Measurements from ENCODE around the gene KLHL30.

The KLHL30 gene

DNA sequence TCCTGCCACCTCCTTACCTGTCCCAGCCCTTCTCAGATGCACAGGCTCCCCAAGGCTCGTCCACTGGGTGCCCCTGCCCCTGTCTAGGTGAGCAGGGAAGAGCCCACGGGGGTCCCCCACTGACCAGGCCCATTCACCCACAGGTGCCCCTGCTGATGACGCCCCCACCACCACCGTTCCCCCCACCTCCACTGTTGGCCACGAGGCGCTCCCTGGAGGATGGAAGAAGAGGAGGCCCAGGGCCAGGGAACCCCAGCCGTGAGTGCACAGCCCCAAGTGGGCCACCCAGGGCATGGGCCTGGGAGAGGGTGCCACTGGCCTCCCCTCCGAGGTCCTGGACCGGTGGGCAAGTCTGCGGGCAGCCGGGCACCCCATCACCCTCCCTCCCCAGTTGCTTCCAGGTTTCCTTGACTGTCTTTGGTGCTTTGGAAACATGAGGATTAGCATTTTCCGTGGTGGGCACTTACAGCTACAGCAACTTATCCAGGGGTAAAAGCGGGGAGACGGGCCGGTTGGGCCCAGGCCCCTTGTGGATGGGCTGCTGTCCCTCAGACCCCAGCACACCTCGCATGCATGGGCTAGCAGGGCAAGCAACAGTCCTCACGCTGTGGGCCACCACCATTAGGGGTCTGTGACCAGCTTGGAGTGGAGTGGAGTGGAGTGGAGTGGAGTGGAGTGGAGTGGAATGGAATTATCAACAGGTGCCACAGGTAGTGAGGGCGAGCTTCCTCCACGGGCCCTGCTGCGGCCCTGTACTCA is 13.2 kb upstream of the KLHL30 start:
- no peak for ATAC-seq
- no peak for TF ChIP-seq SNAI2 (CRISPR knock-in tag; IDR thresholded peaks at IDR 0.05)
- TF ChIP-seq, protein P1, sequence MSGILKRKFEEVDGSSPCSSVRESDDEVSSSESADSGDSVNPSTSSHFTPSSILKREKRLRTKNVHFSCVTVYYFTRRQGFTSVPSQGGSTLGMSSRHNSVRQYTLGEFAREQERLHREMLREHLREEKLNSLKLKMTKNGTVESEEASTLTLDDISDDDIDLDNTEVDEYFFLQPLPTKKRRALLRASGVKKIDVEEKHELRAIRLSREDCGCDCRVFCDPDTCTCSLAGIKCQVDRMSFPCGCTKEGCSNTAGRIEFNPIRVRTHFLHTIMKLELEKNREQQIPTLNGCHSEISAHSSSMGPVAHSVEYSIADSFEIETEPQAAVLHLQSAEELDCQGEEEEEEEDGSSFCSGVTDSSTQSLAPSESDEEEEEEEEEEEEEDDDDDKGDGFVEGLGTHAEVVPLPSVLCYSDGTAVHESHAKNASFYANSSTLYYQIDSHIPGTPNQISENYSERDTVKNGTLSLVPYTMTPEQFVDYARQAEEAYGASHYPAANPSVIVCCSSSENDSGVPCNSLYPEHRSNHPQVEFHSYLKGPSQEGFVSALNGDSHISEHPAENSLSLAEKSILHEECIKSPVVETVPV (CRISPR knock-in tag; IDR thresholded peaks at IDR 0.05), result no peak
- TF ChIP-seq BACH2 (CRISPR knock-in tag; IDR thresholded peaks at IDR 0.05; ENCODE audit: borderline replicate concordance), result no peak
- no peak for TF ChIP-seq GLIS3 (CRISPR knock-in tag; IDR thresholded peaks at IDR 0.05)
- TF ChIP-seq RARB (CRISPR knock-in tag; IDR thresholded peaks at IDR 0.05), result no peak
- TF ChIP-seq, protein P2, sequence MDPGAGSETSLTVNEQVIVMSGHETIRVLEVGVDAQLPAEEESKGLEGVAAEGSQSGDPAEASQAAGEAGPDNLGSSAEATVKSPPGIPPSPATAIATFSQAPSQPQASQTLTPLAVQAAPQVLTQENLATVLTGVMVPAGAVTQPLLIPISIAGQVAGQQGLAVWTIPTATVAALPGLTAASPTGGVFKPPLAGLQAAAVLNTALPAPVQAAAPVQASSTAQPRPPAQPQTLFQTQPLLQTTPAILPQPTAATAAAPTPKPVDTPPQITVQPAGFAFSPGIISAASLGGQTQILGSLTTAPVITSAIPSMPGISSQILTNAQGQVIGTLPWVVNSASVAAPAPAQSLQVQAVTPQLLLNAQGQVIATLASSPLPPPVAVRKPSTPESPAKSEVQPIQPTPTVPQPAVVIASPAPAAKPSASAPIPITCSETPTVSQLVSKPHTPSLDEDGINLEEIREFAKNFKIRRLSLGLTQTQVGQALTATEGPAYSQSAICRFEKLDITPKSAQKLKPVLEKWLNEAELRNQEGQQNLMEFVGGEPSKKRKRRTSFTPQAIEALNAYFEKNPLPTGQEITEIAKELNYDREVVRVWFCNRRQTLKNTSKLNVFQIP (CRISPR knock-in tag; IDR thresholded peaks at IDR 0.05; ENCODE audit: borderline replicate concordance, low read depth), result no peak
- TF ChIP-seq CSDC2 (CRISPR knock-in tag; IDR thresholded peaks at IDR 0.05), result no peak
- TF ChIP-seq TCF4 (CRISPR knock-in tag; IDR thresholded peaks at IDR 0.05; ENCODE audit: borderline replicate concordance), result no peak
- TF ChIP-seq OSR1 (CRISPR knock-in tag; IDR thresholded peaks at IDR 0.05), result no peak
- no peak for TF ChIP-seq ZNF565 (CRISPR knock-in tag; conservative IDR thresholded peaks at IDR 0.05; ENCODE audit: low read depth)
- no peak for TF ChIP-seq ZC3H10 (CRISPR knock-in tag; IDR thresholded peaks at IDR 0.05)
- TF ChIP-seq PPARA (CRISPR knock-in tag; IDR thresholded peaks at IDR 0.05; ENCODE audit: borderline replicate concordance), result no peak
- no peak for TF ChIP-seq ESRRG (CRISPR knock-in tag; IDR thresholded peaks at IDR 0.05)
- no peak for TF ChIP-seq ZFP30 (CRISPR knock-in tag; IDR thresholded peaks at IDR 0.05)
- no peak for TF ChIP-seq ARNTL (CRISPR knock-in tag; IDR thresholded peaks at IDR 0.05; ENCODE audit: borderline replicate concordance, low read depth)
- TF ChIP-seq, protein P3, sequence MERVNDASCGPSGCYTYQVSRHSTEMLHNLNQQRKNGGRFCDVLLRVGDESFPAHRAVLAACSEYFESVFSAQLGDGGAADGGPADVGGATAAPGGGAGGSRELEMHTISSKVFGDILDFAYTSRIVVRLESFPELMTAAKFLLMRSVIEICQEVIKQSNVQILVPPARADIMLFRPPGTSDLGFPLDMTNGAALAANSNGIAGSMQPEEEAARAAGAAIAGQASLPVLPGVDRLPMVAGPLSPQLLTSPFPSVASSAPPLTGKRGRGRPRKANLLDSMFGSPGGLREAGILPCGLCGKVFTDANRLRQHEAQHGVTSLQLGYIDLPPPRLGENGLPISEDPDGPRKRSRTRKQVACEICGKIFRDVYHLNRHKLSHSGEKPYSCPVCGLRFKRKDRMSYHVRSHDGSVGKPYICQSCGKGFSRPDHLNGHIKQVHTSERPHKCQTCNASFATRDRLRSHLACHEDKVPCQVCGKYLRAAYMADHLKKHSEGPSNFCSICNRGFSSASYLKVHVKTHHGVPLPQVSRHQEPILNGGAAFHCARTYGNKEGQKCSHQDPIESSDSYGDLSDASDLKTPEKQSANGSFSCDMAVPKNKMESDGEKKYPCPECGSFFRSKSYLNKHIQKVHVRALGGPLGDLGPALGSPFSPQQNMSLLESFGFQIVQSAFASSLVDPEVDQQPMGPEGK (CRISPR knock-in tag; IDR thresholded peaks at IDR 0.05; ENCODE audit: borderline replicate concordance), result no peak
- TF ChIP-seq, protein P4, sequence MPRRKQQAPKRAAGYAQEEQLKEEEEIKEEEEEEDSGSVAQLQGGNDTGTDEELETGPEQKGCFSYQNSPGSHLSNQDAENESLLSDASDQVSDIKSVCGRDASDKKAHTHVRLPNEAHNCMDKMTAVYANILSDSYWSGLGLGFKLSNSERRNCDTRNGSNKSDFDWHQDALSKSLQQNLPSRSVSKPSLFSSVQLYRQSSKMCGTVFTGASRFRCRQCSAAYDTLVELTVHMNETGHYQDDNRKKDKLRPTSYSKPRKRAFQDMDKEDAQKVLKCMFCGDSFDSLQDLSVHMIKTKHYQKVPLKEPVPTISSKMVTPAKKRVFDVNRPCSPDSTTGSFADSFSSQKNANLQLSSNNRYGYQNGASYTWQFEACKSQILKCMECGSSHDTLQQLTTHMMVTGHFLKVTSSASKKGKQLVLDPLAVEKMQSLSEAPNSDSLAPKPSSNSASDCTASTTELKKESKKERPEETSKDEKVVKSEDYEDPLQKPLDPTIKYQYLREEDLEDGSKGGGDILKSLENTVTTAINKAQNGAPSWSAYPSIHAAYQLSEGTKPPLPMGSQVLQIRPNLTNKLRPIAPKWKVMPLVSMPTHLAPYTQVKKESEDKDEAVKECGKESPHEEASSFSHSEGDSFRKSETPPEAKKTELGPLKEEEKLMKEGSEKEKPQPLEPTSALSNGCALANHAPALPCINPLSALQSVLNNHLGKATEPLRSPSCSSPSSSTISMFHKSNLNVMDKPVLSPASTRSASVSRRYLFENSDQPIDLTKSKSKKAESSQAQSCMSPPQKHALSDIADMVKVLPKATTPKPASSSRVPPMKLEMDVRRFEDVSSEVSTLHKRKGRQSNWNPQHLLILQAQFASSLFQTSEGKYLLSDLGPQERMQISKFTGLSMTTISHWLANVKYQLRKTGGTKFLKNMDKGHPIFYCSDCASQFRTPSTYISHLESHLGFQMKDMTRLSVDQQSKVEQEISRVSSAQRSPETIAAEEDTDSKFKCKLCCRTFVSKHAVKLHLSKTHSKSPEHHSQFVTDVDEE (CRISPR knock-in tag; IDR thresholded peaks at IDR 0.05), result no peak
- TF ChIP-seq ZFP3 (CRISPR knock-in tag; IDR thresholded peaks at IDR 0.05), result no peak

DNA sequence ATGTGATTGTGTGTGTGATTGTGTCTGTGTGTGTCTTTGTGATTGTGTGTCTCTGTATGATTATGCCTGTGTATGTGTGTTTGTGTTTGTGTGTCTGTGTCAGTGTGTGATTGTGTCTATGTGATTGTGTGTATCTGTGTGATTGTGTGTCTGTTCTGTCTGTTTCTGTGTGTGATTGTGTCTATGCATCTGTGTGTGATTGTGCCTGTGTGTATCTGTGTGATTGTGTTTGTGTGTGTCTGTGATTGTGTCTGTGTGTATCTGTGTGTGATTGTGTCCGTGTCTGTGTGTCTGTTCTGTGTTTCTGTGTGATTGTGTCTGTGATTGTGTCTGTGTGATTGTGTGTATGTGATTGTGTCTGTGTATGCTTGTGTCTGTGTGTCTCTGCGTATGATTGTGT is 12.1 kb upstream of the KLHL30 start:
- ATAC-seq, result no peak
- no peak for TF ChIP-seq RARB (CRISPR knock-in tag; IDR thresholded peaks at IDR 0.05)
- no peak for TF ChIP-seq ARNTL (CRISPR knock-in tag; IDR thresholded peaks at IDR 0.05; ENCODE audit: borderline replicate concordance, low read depth)
- TF ChIP-seq ESRRG (CRISPR knock-in tag; IDR thresholded peaks at IDR 0.05), result no peak
- no peak for TF ChIP-seq OSR1 (CRISPR knock-in tag; IDR thresholded peaks at IDR 0.05)
- no peak for TF ChIP-seq ZFP30 (CRISPR knock-in tag; IDR thresholded peaks at IDR 0.05)
- TF ChIP-seq ZNF565 (CRISPR knock-in tag; conservative IDR thresholded peaks at IDR 0.05; ENCODE audit: low read depth), result no peak
- TF ChIP-seq TOX (CRISPR knock-in tag; IDR thresholded peaks at IDR 0.05; ENCODE audit: borderline replicate concordance), result no peak
- TF ChIP-seq PPARA (CRISPR knock-in tag; IDR thresholded peaks at IDR 0.05; ENCODE audit: borderline replicate concordance), result no peak
- no peak for TF ChIP-seq ZFP3 (CRISPR knock-in tag; IDR thresholded peaks at IDR 0.05)
- no peak for TF ChIP-seq BACH2 (CRISPR knock-in tag; IDR thresholded peaks at IDR 0.05; ENCODE audit: borderline replicate concordance)

DNA sequence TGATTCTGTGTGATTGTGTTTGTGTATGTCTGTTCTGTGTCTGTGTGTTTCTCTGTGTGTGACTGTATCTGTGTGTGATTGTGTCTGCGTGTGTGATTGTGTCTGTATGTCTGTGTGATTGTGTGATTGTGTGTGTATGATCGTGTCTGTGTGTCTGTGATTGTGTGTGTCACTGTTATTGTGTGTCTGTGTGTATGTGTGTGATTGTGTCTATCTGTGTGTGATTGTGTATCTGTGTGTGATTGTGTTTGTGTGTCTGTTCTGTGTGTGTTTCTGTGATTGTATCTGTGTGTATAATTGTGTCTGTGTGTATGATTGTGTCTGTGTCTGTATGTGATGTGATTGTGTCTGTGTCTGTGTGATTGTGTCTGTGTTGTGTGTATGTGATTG is 11.7 kb upstream of the KLHL30 start:
- no peak for ATAC-seq
- no peak for TF ChIP-seq GLIS3 (CRISPR knock-in tag; IDR thresholded peaks at IDR 0.05)
- TF ChIP-seq, protein P5, sequence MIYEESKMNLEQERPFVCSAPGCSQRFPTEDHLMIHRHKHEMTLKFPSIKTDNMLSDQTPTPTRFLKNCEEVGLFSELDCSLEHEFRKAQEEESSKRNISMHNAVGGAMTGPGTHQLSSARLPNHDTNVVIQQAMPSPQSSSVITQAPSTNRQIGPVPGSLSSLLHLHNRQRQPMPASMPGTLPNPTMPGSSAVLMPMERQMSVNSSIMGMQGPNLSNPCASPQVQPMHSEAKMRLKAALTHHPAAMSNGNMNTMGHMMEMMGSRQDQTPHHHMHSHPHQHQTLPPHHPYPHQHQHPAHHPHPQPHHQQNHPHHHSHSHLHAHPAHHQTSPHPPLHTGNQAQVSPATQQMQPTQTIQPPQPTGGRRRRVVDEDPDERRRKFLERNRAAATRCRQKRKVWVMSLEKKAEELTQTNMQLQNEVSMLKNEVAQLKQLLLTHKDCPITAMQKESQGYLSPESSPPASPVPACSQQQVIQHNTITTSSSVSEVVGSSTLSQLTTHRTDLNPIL (CRISPR knock-in tag; IDR thresholded peaks at IDR 0.05; ENCODE audit: low read depth), result no peak
- no peak for TF ChIP-seq TOX (CRISPR knock-in tag; IDR thresholded peaks at IDR 0.05; ENCODE audit: borderline replicate concordance)
- no peak for TF ChIP-seq SNAI2 (CRISPR knock-in tag; IDR thresholded peaks at IDR 0.05)
- TF ChIP-seq ARNTL (CRISPR knock-in tag; IDR thresholded peaks at IDR 0.05; ENCODE audit: borderline replicate concordance, low read depth), result no peak
- no peak for TF ChIP-seq PPARA (CRISPR knock-in tag; IDR thresholded peaks at IDR 0.05; ENCODE audit: borderline replicate concordance)
- TF ChIP-seq, protein P2 (CRISPR knock-in tag; IDR thresholded peaks at IDR 0.05; ENCODE audit: borderline replicate concordance, low read depth), result no peak
- TF ChIP-seq ZFP30 (CRISPR knock-in tag; IDR thresholded peaks at IDR 0.05), result no peak
- no peak for TF ChIP-seq TCF4 (CRISPR knock-in tag; IDR thresholded peaks at IDR 0.05; ENCODE audit: borderline replicate concordance)
- TF ChIP-seq RARB (CRISPR knock-in tag; IDR thresholded peaks at IDR 0.05), result no peak
- no peak for TF ChIP-seq ZFP3 (CRISPR knock-in tag; IDR thresholded peaks at IDR 0.05)
- TF ChIP-seq, protein P4 (CRISPR knock-in tag; IDR thresholded peaks at IDR 0.05), result no peak
- no peak for TF ChIP-seq BACH2 (CRISPR knock-in tag; IDR thresholded peaks at IDR 0.05; ENCODE audit: borderline replicate concordance)

Measured in SK-N-SH treated with all-trans-retinoic acid at 6 μM for 48 hours (cell line).